HFFc6 (cell line): ENCODE measurements around the gene POLR3A. TPM values are rescaled to one million over a fixed set of nuclear protein-coding genes. Genes with fewer than 3 reads are reported as not detected.

Experiments
- DNase-seq: peaks from one replicate; pipeline ENCODE4 v3.0.0-alpha.2; 2018
- H3K27ac Mint-ChIP-seq: 2 replicates; pipeline ENCODE4 v1.8.0; 2020; ENCODE audit warnings: mild to moderate bottlenecking, mixed read lengths
- H3K27me3 Mint-ChIP-seq: 2 replicates; pipeline ENCODE4 v1.8.0; 2021; ENCODE audit warnings: mild to moderate bottlenecking, moderate library complexity, mixed read lengths; ENCODE audit not compliant: insufficient read depth
- H3K36me3 Mint-ChIP-seq: 2 replicates; pipeline ENCODE4 v1.8.0; 2021; ENCODE audit warnings: low read depth, mixed read lengths
- H3K4me1 Mint-ChIP-seq: 2 replicates; pipeline ENCODE4 v1.8.0; 2020; ENCODE audit warnings: low read depth, mixed read lengths
- H3K4me3 Mint-ChIP-seq: 2 replicates; pipeline ENCODE4 v1.8.0; 2020; ENCODE audit warnings: mild to moderate bottlenecking, moderate library complexity, mixed read lengths
- H3K9me3 Mint-ChIP-seq: 2 replicates; pipeline ENCODE4 v1.8.0; 2020; ENCODE audit warnings: mild to moderate bottlenecking, mixed read lengths
- total RNA-seq, 6 experiments: library from RNA; stranded (reverse); fragmentation: NEBNext Ultra II Directional; extraction: Animal tissue kit (Norgen Biotek cat#: 25700); gene quantifications; 2 replicates in 1 of 6; 3 replicates in 5 of 6; pipeline ENCODE4 v1.2.3, GENCODE V29; 2021
- TF ChIP-seq, protein P1 (sequence below): fragments of 200-600 bp; sonication (generic); IDR thresholded peaks from 2 replicates; pipeline ENCODE4 v1.5.0; 2021; ENCODE audit warnings: antibody characterized with exemption, mild to moderate bottlenecking

Gene POLR3A
- total RNA-seq, 6 experiments from 2014 or later, result 18.0 to 21.0 (median 19.8) TPM

GRCh38 chr10:78053211-78053868 is 24.0 kb upstream of the POLR3A start:
- H3K27ac Mint-ChIP-seq, result peak overlapping the region; percentile 88
- peaks cover 5% of the 10 kb centered on the region; the same call in 1 of the 2 replicates for H3K36me3 Mint-ChIP-seq
- DNase-seq, result peak; percentile 79
- TF ChIP-seq, protein P1, sequence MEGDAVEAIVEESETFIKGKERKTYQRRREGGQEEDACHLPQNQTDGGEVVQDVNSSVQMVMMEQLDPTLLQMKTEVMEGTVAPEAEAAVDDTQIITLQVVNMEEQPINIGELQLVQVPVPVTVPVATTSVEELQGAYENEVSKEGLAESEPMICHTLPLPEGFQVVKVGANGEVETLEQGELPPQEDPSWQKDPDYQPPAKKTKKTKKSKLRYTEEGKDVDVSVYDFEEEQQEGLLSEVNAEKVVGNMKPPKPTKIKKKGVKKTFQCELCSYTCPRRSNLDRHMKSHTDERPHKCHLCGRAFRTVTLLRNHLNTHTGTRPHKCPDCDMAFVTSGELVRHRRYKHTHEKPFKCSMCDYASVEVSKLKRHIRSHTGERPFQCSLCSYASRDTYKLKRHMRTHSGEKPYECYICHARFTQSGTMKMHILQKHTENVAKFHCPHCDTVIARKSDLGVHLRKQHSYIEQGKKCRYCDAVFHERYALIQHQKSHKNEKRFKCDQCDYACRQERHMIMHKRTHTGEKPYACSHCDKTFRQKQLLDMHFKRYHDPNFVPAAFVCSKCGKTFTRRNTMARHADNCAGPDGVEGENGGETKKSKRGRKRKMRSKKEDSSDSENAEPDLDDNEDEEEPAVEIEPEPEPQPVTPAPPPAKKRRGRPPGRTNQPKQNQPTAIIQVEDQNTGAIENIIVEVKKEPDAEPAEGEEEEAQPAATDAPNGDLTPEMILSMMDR, result no peak
- peak overlapping the region; percentile 61 for H3K4me3 Mint-ChIP-seq
- no peaks in the 10 kb centered on the region for H3K9me3 Mint-ChIP-seq
- H3K4me1 Mint-ChIP-seq, result peaks cover 23% of the 10 kb centered on the region
- H3K27me3 Mint-ChIP-seq, result no peaks in the 10 kb centered on the region; the same call in 1 of the 2 replicates

- H3K4me1 Mint-ChIP-seq, result peaks cover 40% of the 10 kb centered on the region
- H3K36me3 Mint-ChIP-seq, result no peaks in the 10 kb centered on the region; the same call in 1 of the 2 replicates
- no peak overlapping the region for H3K4me3 Mint-ChIP-seq
- H3K9me3 Mint-ChIP-seq, result no peaks in the 10 kb centered on the region
- H3K27me3 Mint-ChIP-seq, result peaks cover 2% of the 10 kb centered on the region; the same call in 1 of the 2 replicates
- DNase-seq, result no peak
- TF ChIP-seq, protein P1, result no peak
- no peak overlapping the region for H3K27ac Mint-ChIP-seq
These were observed 20.5 kb upstream of the POLR3A start for GRCh38 chr10:78049851-78050250.

DNA sequence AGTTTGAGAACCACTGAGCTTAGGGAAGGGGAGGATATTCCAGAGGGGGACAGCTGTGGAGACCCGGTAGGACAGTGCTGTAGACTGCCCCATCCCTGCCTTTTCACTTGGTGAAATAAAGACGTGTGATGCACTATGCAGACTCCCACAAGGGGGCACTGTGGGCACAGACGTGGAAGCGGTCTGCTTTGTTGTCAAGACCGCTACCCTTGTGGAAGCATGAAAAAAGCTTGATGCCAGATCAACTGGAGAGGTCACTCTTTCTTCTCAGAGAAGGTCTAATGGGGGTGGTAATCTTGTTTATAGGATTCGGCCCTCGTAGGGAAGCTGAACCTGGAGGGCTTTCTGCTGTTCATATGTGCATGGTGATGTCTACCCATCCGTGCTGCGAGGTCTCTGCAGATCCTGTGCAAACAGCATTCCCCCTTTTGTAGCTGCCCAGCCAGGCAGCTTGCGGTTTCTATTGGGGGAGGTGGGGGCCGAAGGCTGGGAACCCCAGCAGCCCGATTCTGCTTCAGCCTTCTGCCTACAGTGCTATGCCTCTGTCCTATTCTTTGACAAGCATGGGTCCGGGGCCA is 18.1 kb upstream of the POLR3A start:
- Mint-ChIP-seq H3K4me3 (0 out of 2 replicates have a peak overlapping the region, but pooled peaks have one; percentile 15), H3K36me3 (peaks cover under 1% of the 10 kb centered on the region), H3K4me1 (peaks cover 44% of the 10 kb centered on the region), H3K27ac (no peak overlapping the region), H3K27me3 (peaks cover 2% of the 10 kb centered on the region), H3K9me3 (no peaks in the 10 kb centered on the region)
- TF ChIP-seq, protein P1, result peak; percentile 96
- DNase-seq, result peak; percentile 79

DNA sequence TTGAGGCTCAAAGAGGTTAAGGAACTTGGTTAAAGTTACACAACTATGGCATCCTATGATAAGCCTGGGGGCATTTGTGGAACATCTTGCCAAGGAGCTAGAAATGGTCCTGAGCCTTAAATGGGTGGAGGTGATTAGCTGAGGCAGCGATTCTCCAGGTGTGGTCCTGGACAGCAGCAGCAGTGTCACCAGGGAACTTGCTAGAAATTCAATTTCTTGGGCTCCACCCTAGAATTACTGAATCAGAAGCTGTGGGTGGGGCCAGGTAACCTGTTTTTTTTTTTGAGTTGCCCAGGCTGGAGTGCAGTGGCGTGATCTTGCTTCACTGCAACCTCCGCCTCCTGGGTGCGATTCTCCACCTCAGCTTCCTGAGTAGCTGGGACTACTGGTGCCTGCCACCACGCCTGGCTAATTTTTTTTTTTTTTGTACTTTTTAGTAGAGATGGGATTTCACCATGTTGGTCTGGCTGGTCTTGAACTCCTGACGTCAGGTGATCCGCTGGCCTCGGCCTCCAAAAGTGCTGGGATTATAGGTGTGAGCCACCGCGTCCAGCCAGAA is 17.5 kb upstream of the POLR3A start:
- TF ChIP-seq, protein P1, result no peak
- H3K36me3 Mint-ChIP-seq, result peaks cover 4% of the 10 kb centered on the region
- no peak overlapping the region for H3K27ac Mint-ChIP-seq
- H3K4me3 Mint-ChIP-seq, result no peak overlapping the region
- no peaks in the 10 kb centered on the region for H3K9me3 Mint-ChIP-seq
- H3K4me1 Mint-ChIP-seq, result peaks cover 48% of the 10 kb centered on the region
- peaks cover 2% of the 10 kb centered on the region for H3K27me3 Mint-ChIP-seq
- DNase-seq, result no peak

- no peaks in the 10 kb centered on the region for H3K9me3 Mint-ChIP-seq
- H3K27ac Mint-ChIP-seq, result no peak overlapping the region
- TF ChIP-seq, protein P1, result no peak
- DNase-seq, result no peak
- peaks cover 57% of the 10 kb centered on the region for H3K4me1 Mint-ChIP-seq
- no peak overlapping the region for H3K4me3 Mint-ChIP-seq
- peaks cover 14% of the 10 kb centered on the region for H3K36me3 Mint-ChIP-seq
- H3K27me3 Mint-ChIP-seq, result peaks cover 2% of the 10 kb centered on the region
These were observed 16.5 kb upstream of the POLR3A start for GRCh38 chr10:78045856-78046255.
